GM12891 (cell line): ENCODE results near the gene STK10.

Experiments
- POLR2A ChIP-seq: IDR thresholded peaks from 2 replicates; pipeline ENCODE4 v1.6.1; 2011; ENCODE audit warnings: low read depth, low read length, control low read depth
- POLR2AphosphoS5 ChIP-seq: IDR thresholded peaks from 2 replicates; pipeline ENCODE4 v1.6.1; 2011; ENCODE audit warnings: low read depth, low read length, control low read depth
- TAF1 ChIP-seq: IDR thresholded peaks from 2 replicates; pipeline ENCODE4 v1.6.1; 2011; ENCODE audit warnings: low read depth, low read length, control low read depth

- TF ChIP-seq TAF1 (no peak), POLR2A (no peak), POLR2AphosphoS5 (no peak)
Observed at GRCh38 chr5:172211676-172212075, 23.7 kb upstream of the STK10 start.
